ENCODE results near the gene NACC2.

NACC2 gene

GRCh38 chr9:135995816-135996215 lies 99.3 kb downstream of the NACC2 start:
- DNase-seq (ENCODE audit: low spot score): no peak
- in situ Hi-C loops (cut with MboI; ENCODE audit: low pct_unique_long_range_greater_than_20kb, low sequenced_read_pairs, unreplicated experiment): no loop called here
- no peak for TF ChIP-seq CTCF (IDR thresholded peaks at IDR 0.05; ENCODE audit: extremely low read depth, insufficient read depth, missing control alignments)

- no peak for DNase-seq (ENCODE audit: low spot score)
- in situ Hi-C loops (cut with MboI; ENCODE audit: low pct_unique_long_range_greater_than_20kb, low sequenced_read_pairs, unreplicated experiment): no loop called here
- no peak for TF ChIP-seq CTCF (IDR thresholded peaks at IDR 0.05; ENCODE audit: extremely low read depth, insufficient read depth, missing control alignments)
These were observed 100.4 kb downstream of the NACC2 start for GRCh38 chr9:135994501-135995192.

- DNase-seq (ENCODE audit: low spot score): no peak
- no peak for TF ChIP-seq CTCF (IDR thresholded peaks at IDR 0.05; ENCODE audit: extremely low read depth, insufficient read depth, missing control alignments)
- in situ Hi-C loops (cut with MboI; ENCODE audit: low pct_unique_long_range_greater_than_20kb, low sequenced_read_pairs, unreplicated experiment): no loop called here
These were observed 101.2 kb downstream of the NACC2 start for GRCh38 chr9:135993765-135994500.

GRCh38 chr9:135993409-135993742 lies 101.7 kb downstream of the NACC2 start:
- TF ChIP-seq CTCF (IDR thresholded peaks at IDR 0.05; ENCODE audit: extremely low read depth, insufficient read depth, missing control alignments): no peak
- DNase-seq (ENCODE audit: low spot score): no peak
- in situ Hi-C loops (cut with MboI; ENCODE audit: low pct_unique_long_range_greater_than_20kb, low sequenced_read_pairs, unreplicated experiment): no loop called here

- in situ Hi-C loops (cut with MboI; ENCODE audit: low pct_unique_long_range_greater_than_20kb, low sequenced_read_pairs, unreplicated experiment): no loop called here
- peak; percentile 72 for DNase-seq (ENCODE audit: low spot score)
- TF ChIP-seq CTCF (IDR thresholded peaks at IDR 0.05; ENCODE audit: extremely low read depth, insufficient read depth, missing control alignments): no peak
These were observed 102.3 kb downstream of the NACC2 start for GRCh38 chr9:135992486-135993408.

GRCh38 chr9:135991771-135992170 lies 103.3 kb downstream of the NACC2 start:
- in situ Hi-C loops (cut with MboI; ENCODE audit: low pct_unique_long_range_greater_than_20kb, low sequenced_read_pairs, unreplicated experiment): no loop called here
- no peak for DNase-seq (ENCODE audit: low spot score)
- no peak for TF ChIP-seq CTCF (IDR thresholded peaks at IDR 0.05; ENCODE audit: extremely low read depth, insufficient read depth, missing control alignments)

Data from GM13977 (cell line).